Small intestine (tissue), 7 donors: Measurements from ENCODE around the gene RTEL1. TPM values are rescaled to one million over a fixed set of nuclear protein-coding genes. Genes with fewer than 3 reads are reported as not detected.
A peak's percentile ranks its signal among the peaks of the same experiment; 100 is the strongest.

ENCODE experiments used
- DNase-seq, 2 donors: peaks; one replicate each; pipeline versions ENCODE4 v3.0.0 to v3.0.0-alpha.2; 2013
- FAIRE-seq: peaks from 2 replicates; lab custom pipeline; 2012; peaks lifted over from hg19 to GRCh38; lab: Jason Lieb, UNC
- H3K27ac ChIP-seq, 3 donors: one replicate each; pipeline ENCODE4 v1.5.1; 2013; ENCODE audit warnings: low read length in 2 of 3, mild to moderate bottlenecking in 2 of 3, control low read depth in 1 of 3, inconsistent platforms in 1 of 3, low read depth in 1 of 3, moderate library complexity in 1 of 3
- H3K27me3 ChIP-seq, 3 donors: one replicate each; pipeline ENCODE4 v1.6.1; 2013; ENCODE audit warnings: low read length in 3 of 3, inconsistent platforms in 1 of 3; ENCODE audit not compliant: control insufficient read depth in 3 of 3, insufficient read depth in 3 of 3
- H3K36me3 ChIP-seq, 3 donors: one replicate each; pipeline ENCODE4 v1.6.1; 2013; ENCODE audit warnings: low read length in 3 of 3, inconsistent platforms in 1 of 3, low read depth in 1 of 3, mild to moderate bottlenecking in 1 of 3, moderate library complexity in 1 of 3; ENCODE audit not compliant: control insufficient read depth in 3 of 3, insufficient read depth in 2 of 3
- H3K4me1 ChIP-seq, 3 donors: one replicate each; pipeline ENCODE4 v1.6.1; 2013; ENCODE audit warnings: low read length in 2 of 3, inconsistent platforms in 1 of 3, low read depth in 1 of 3, mild to moderate bottlenecking in 1 of 3, moderate library complexity in 1 of 3; ENCODE audit not compliant: control insufficient read depth in 3 of 3, insufficient read depth in 2 of 3
- H3K4me3 ChIP-seq, 3 donors: one replicate each; pipeline ENCODE4 v1.5.1; 2013; ENCODE audit warnings: low read length in 3 of 3, control low read depth in 1 of 3, inconsistent platforms in 1 of 3, low read depth in 1 of 3, mild to moderate bottlenecking in 1 of 3, moderate library complexity in 1 of 3
- H3K9me3 ChIP-seq, 2 donors: one replicate each; pipeline ENCODE4 v1.6.1; 2013; ENCODE audit warnings: low read depth in 1 of 2, low read length in 1 of 2; ENCODE audit not compliant: control insufficient read depth in 2 of 2, insufficient read depth in 1 of 2
- WGBS, 3 donors: extraction: QIAGEN DNeasy Blood & Tissue Kit; methylation state at CpG; one replicate each; pipeline ENCODE4 v1.1.7; 2013; 5-methylcytosine and 5-hydroxymethylcytosine counted together
- polyA plus RNA-seq, 4 donors: library from polyadenylated mRNA; stranded (reverse) in 3 of 4; unstranded in 1 of 4; fragments of 200-250 nt in 3 of 4; fragments of 120-200 nt in 1 of 4; gene quantifications; one replicate each; pipeline versions ENCODE4 v1.2.1 to v1.2.3, GENCODE V29; 2013
- donor health status: healthy with polysubstance abuse.
- donor health status: control.
- donor health status: control.
- donor health status: Bipolar disorder and iron deficiency.
- donor health status: healthy.

RTEL1 gene
- polyA plus RNA-seq, 4 donors, result 3.5 to 15.0 (median 10.5) TPM

GRCh38 chr20:63741354-63741675, 83.2 kb downstream of the RTEL1 start:
- DNase-seq (no peak), FAIRE-seq (no peak)
- no peaks in the 10 kb centered on the region for H3K27me3 ChIP-seq
- H3K9me3 ChIP-seq, result no peaks in the 10 kb centered on the region
- 28 to 45% (median 32%) methylated on average over 6 of the region's 6 CpGs for WGBS, 3 donors
- H3K4me3 ChIP-seq, result peak overlapping the region in 1 of 3 donors; percentile 78
- peaks cover 1 to 30% (median 4%) of the 10 kb centered on the region in 3 donors for H3K4me1 ChIP-seq
- peak overlapping the region in 2 of 3 donors; percentile 47 to 99 for H3K27ac ChIP-seq
- peaks cover 0 to 53% (median 0%) of the 10 kb centered on the region in 3 donors for H3K36me3 ChIP-seq

- no peak for DNase-seq
- H3K27me3 ChIP-seq, result no peaks in the 10 kb centered on the region
- peak overlapping the region in 1 of 3 donors; percentile 78 for H3K4me3 ChIP-seq
- peak overlapping the region in 2 of 3 donors; percentile 47 to 99 for H3K27ac ChIP-seq
- no peaks in the 10 kb centered on the region for H3K9me3 ChIP-seq
- H3K4me1 ChIP-seq, result peaks cover 1 to 30% (median 4%) of the 10 kb centered on the region in 3 donors
- H3K36me3 ChIP-seq, result peaks cover 0 to 48% (median 0%) of the 10 kb centered on the region in 3 donors
- FAIRE-seq, result no peak
- WGBS, 3 donors, result 84 to 87% (median 86%) methylated on average over 27 to 30 of the region's 30 CpGs
Measured at GRCh38 chr20:63741676-63742380, 83.7 kb downstream of the RTEL1 start.

GRCh38 chr20:63742381-63743024, 84.4 kb downstream of the RTEL1 start:
- no peak for DNase-seq
- Histone ChIP-seq H3K4me1 (peaks cover 1 to 27% (median 4%) of the 10 kb centered on the region in 3 donors), H3K36me3 (peaks cover 0 to 45% (median 0%) of the 10 kb centered on the region in 3 donors), H3K9me3 (no peaks in the 10 kb centered on the region), H3K4me3 (no peak overlapping the region), H3K27ac (no peak overlapping the region), H3K27me3 (no peaks in the 10 kb centered on the region)
- no peak for FAIRE-seq
- WGBS, 3 donors, result 90 to 93% (median 90%) methylated on average over 31 to 37 of the region's 37 CpGs

- Histone ChIP-seq H3K4me3 (no peak overlapping the region), H3K9me3 (no peaks in the 10 kb centered on the region), H3K27me3 (no peaks in the 10 kb centered on the region), H3K4me1 (peaks cover 0 to 22% (median 2%) of the 10 kb centered on the region in 3 donors), H3K36me3 (peaks cover 0 to 45% (median 0%) of the 10 kb centered on the region in 3 donors), H3K27ac (no peak overlapping the region)
- WGBS, 3 donors, result 89 to 91% (median 90%) methylated on average over 31 of the region's 31 CpGs
- FAIRE-seq (no peak), DNase-seq (no peak)
Measured at GRCh38 chr20:63743210-63743970, 85.3 kb downstream of the RTEL1 start.

GRCh38 chr20:63744158-63744557, 86.0 kb downstream of the RTEL1 start:
- Histone ChIP-seq H3K9me3 (no peaks in the 10 kb centered on the region), H3K4me3 (no peak overlapping the region), H3K27me3 (no peaks in the 10 kb centered on the region), H3K4me1 (peaks cover 0 to 14% (median 0%) of the 10 kb centered on the region in 3 donors), H3K27ac (no peak overlapping the region), H3K36me3 (peaks cover 0 to 45% (median 0%) of the 10 kb centered on the region in 3 donors)
- WGBS, 3 donors, result 70 to 77% (median 73%) methylated on average over 4 of the region's 4 CpGs
- FAIRE-seq (no peak), DNase-seq (no peak)

- Histone ChIP-seq H3K27ac (no peak overlapping the region), H3K36me3 (peaks cover 0 to 47% (median 0%) of the 10 kb centered on the region in 3 donors), H3K27me3 (no peaks in the 10 kb centered on the region), H3K4me3 (no peak overlapping the region), H3K4me1 (peaks cover 0 to 14% (median 0%) of the 10 kb centered on the region in 3 donors), H3K9me3 (no peaks in the 10 kb centered on the region)
- DNase-seq (no peak), FAIRE-seq (no peak)
- 59 to 78% (median 77%) methylated on average over 25 of the region's 25 CpGs for WGBS, 3 donors
Measured at GRCh38 chr20:63744574-63745423, 86.7 kb downstream of the RTEL1 start.

GRCh38 chr20:63745424-63745805, 87.3 kb downstream of the RTEL1 start:
- 80 to 90% (median 83%) methylated on average over 14 to 15 of the region's 15 CpGs for WGBS, 3 donors
- H3K4me3 ChIP-seq, result no peak overlapping the region
- no peak overlapping the region for H3K27ac ChIP-seq
- H3K4me1 ChIP-seq, result peaks cover 0 to 14% (median 0%) of the 10 kb centered on the region in 3 donors
- H3K27me3 ChIP-seq, result no peaks in the 10 kb centered on the region
- peaks cover 0 to 49% (median 0%) of the 10 kb centered on the region in 3 donors for H3K36me3 ChIP-seq
- FAIRE-seq (no peak), DNase-seq (no peak)
- no peaks in the 10 kb centered on the region for H3K9me3 ChIP-seq
